Skeletal muscle tissue (tissue), 4 donors: ENCODE measurements around the gene MAPK9. TPM values are rescaled to one million over a fixed set of nuclear protein-coding genes. Genes with fewer than 3 reads are reported as not detected.
"Not testable (repeated sequence)": the region's sequence is repeated elsewhere in the genome, so short reads cannot be mapped to it uniquely, and the experiment has no call there.

Experiments
- H3K27ac ChIP-seq: one replicate; pipeline ENCODE4 v1.7.0; 2013; ENCODE audit warnings: mild to moderate bottlenecking, low read depth, low read length, inconsistent platforms
- H3K27me3 ChIP-seq, 3 donors: one replicate each; pipeline ENCODE4 v1.7.0; 2013; ENCODE audit warnings: low read length in 3 of 3; ENCODE audit not compliant: control insufficient read depth in 3 of 3, insufficient read depth in 3 of 3
- H3K36me3 ChIP-seq, 3 donors: one replicate each; pipeline ENCODE4 v1.7.0; 2013; ENCODE audit warnings: low read length in 3 of 3; ENCODE audit not compliant: control insufficient read depth in 3 of 3, insufficient read depth in 3 of 3
- H3K4me1 ChIP-seq, 3 donors: one replicate each; pipeline ENCODE4 v1.7.0; 2013; ENCODE audit warnings: low read length in 3 of 3, mild to moderate bottlenecking in 3 of 3; ENCODE audit not compliant: control insufficient read depth in 3 of 3, insufficient read depth in 3 of 3
- H3K4me3 ChIP-seq, 3 donors: one replicate each; pipeline ENCODE4 v1.7.0; 2013; ENCODE audit warnings: low read length in 3 of 3
- H3K9ac ChIP-seq, 3 donors: one replicate each; pipeline ENCODE4 v1.7.0; 2013; ENCODE audit warnings: low read length in 3 of 3, mild to moderate bottlenecking in 3 of 3, moderate library complexity in 2 of 3, low read depth in 1 of 3
- H3K9me3 ChIP-seq, 3 donors: one replicate each; pipeline ENCODE4 v1.7.0; 2013; ENCODE audit warnings: low read length in 3 of 3; ENCODE audit not compliant: control insufficient read depth in 3 of 3
- total RNA-seq: library from RNA; depleted of rRNA; stranded (reverse); fragments of >200 nt; gene quantifications from one replicate; pipeline ENCODE4 v1.2.3, GENCODE V29; 2014
- donor health status: Osteomylitis.

MAPK9 gene
- total RNA-seq, 1 donor from 2014 or later = 31.3 TPM

- H3K4me3 ChIP-seq, H3K36me3 ChIP-seq, H3K4me1 ChIP-seq, H3K27me3 ChIP-seq, H3K9me3 ChIP-seq, H3K9ac ChIP-seq, H3K27ac ChIP-seq: not testable (repeated sequence)
Measured at GRCh38 chr5:180299014-180299413, 7.1 kb upstream of the MAPK9 start.

- no peak overlapping the region for H3K4me3 ChIP-seq
- peaks cover 0 to 5% (median 3%) of the 10 kb centered on the region in 3 donors for H3K27me3 ChIP-seq
- H3K27ac ChIP-seq = no peak overlapping the region
- no peak overlapping the region for H3K9ac ChIP-seq
- no peaks in the 10 kb centered on the region for H3K36me3 ChIP-seq
- H3K4me1 ChIP-seq = peaks cover 4 to 7% (median 5%) of the 10 kb centered on the region in 3 donors
- no peaks in the 10 kb centered on the region for H3K9me3 ChIP-seq
Measured at GRCh38 chr5:180297587-180298282, 5.9 kb upstream of the MAPK9 start.

GRCh38 chr5:180296771-180297170 lies 4.9 kb upstream of the MAPK9 start:
- Histone ChIP-seq H3K27me3 (peaks cover 0 to 5% (median 3%) of the 10 kb centered on the region in 3 donors), H3K36me3 (no peaks in the 10 kb centered on the region), H3K9me3 (no peaks in the 10 kb centered on the region), H3K4me1 (peaks cover 4 to 7% (median 5%) of the 10 kb centered on the region in 3 donors), H3K27ac (no peak overlapping the region), H3K9ac (no peak overlapping the region), H3K4me3 (no peak overlapping the region)

- H3K9ac ChIP-seq = no peak overlapping the region
- H3K36me3 ChIP-seq = no peaks in the 10 kb centered on the region
- no peaks in the 10 kb centered on the region for H3K27me3 ChIP-seq
- no peak overlapping the region for H3K4me3 ChIP-seq
- no peak overlapping the region for H3K27ac ChIP-seq
- no peaks in the 10 kb centered on the region for H3K9me3 ChIP-seq
- H3K4me1 ChIP-seq = peaks cover 12 to 14% (median 12%) of the 10 kb centered on the region in 3 donors
Measured at GRCh38 chr5:180294913-180295555, 3.2 kb upstream of the MAPK9 start.

- no peaks in the 10 kb centered on the region for H3K27me3 ChIP-seq
- H3K4me1 ChIP-seq = peaks cover 14 to 15% (median 15%) of the 10 kb centered on the region in 3 donors
- no peak overlapping the region for H3K9ac ChIP-seq
Measured at GRCh38 chr5:180294411-180294810, 2.5 kb upstream of the MAPK9 start.

GRCh38 chr5:180291234-180291940 lies 496 bp downstream of the MAPK9 start:
- H3K4me3 ChIP-seq = peak overlapping the region; percentile 73 to 80 (median 75)
- peaks cover 15% of the 10 kb centered on the region in 3 donors for H3K4me1 ChIP-seq
- no peaks in the 10 kb centered on the region for H3K9me3 ChIP-seq
- H3K27me3 ChIP-seq = no peaks in the 10 kb centered on the region
- no peaks in the 10 kb centered on the region for H3K36me3 ChIP-seq
- no peak overlapping the region for H3K27ac ChIP-seq
- peak overlapping the region; percentile 71 to 87 (median 73) for H3K9ac ChIP-seq

More at GRCh38 chr5:180294411-180294810, 2.5 kb upstream of the MAPK9 start:
- H3K36me3 ChIP-seq = no peaks in the 10 kb centered on the region
- H3K27ac ChIP-seq = no peak overlapping the region
- H3K9me3 ChIP-seq = no peaks in the 10 kb centered on the region
- H3K4me3 ChIP-seq = no peak overlapping the region

GRCh38 chr5:180290568-180291233 lies 1.2 kb downstream of the MAPK9 start:
- H3K36me3 ChIP-seq = no peaks in the 10 kb centered on the region
- H3K27ac ChIP-seq = no peak overlapping the region
- H3K9ac ChIP-seq = peak overlapping the region; percentile 40 to 60 (median 54)

GRCh38 chr5:180289966-180290365 lies 1.9 kb downstream of the MAPK9 start:
- Histone ChIP-seq H3K9me3 (no peaks in the 10 kb centered on the region), H3K27ac (no peak overlapping the region), H3K9ac (peak overlapping the region in 1 of 3 donors; percentile 55), H3K36me3 (peaks cover 0 to 5% (median 2%) of the 10 kb centered on the region in 3 donors), H3K27me3 (no peaks in the 10 kb centered on the region), H3K4me1 (peaks cover 15% of the 10 kb centered on the region in 3 donors), H3K4me3 (no peak overlapping the region)

More at GRCh38 chr5:180290568-180291233, 1.2 kb downstream of the MAPK9 start:
- Histone ChIP-seq H3K27me3 (no peaks in the 10 kb centered on the region), H3K9me3 (no peaks in the 10 kb centered on the region), H3K4me1 (peaks cover 15% of the 10 kb centered on the region in 3 donors), H3K4me3 (peak overlapping the region; percentile 73 to 80 (median 75))

GRCh38 chr5:180289433-180289832 lies 2.5 kb downstream of the MAPK9 start:
- Histone ChIP-seq H3K4me3 (no peak overlapping the region), H3K27ac (no peak overlapping the region)

More at GRCh38 chr5:180289433-180289832, 2.5 kb downstream of the MAPK9 start:
- Histone ChIP-seq H3K4me1 (peaks cover 15% of the 10 kb centered on the region in 3 donors), H3K36me3 (peaks cover 0 to 9% (median 2%) of the 10 kb centered on the region in 3 donors), H3K27me3 (no peaks in the 10 kb centered on the region), H3K9me3 (no peaks in the 10 kb centered on the region), H3K9ac (no peak overlapping the region)
